ENCODE results near the gene RFPL3. TPM values are rescaled to one million over a fixed set of nuclear protein-coding genes. Genes with fewer than 3 reads are reported as not detected.

RFPL3 gene
- total RNA-seq, 1 experiment from 2014 or later: not detected

- Histone ChIP-seq H3K4me3 (ENCODE audit: low read depth in 2 of 2, low read length in 2 of 2) (no peak overlapping the region), H3K36me3 (ENCODE audit: control insufficient read depth, insufficient read depth, low read length) (no peaks in the 10 kb centered on the region), H3K9me3 (ENCODE audit: control insufficient read depth, insufficient read depth, low read depth, low read length) (no peaks in the 10 kb centered on the region), H3K27ac (ENCODE audit: low read length) (no peak overlapping the region), H3K4me1 (ENCODE audit: control insufficient read depth, insufficient read depth, low read length) (no peaks in the 10 kb centered on the region), H3K27me3 (ENCODE audit: control insufficient read depth, insufficient read depth, low read length) (no peaks in the 10 kb centered on the region)
- in situ Hi-C loops (cut with HindIII; ENCODE audit: low pct_unique_long_range_greater_than_20kb, low sequenced_read_pairs) (no loop called here), intact Hi-C loops (cut with micrococcal nuclease; ENCODE audit: unreplicated experiment) (no loop called here)
- ATAC-seq: no peak
- DNase-seq (ENCODE audit: low read depth, low spot score): no peak
- ChIA-PET CTCF (no interaction called here), POLR2A (no interaction called here)
- no TSS peak for BruUV-seq (replicated peaks)
- TF ChIP-seq CTCF (IDR thresholded peaks at IDR 0.05): no peak
- no peak for TF ChIP-seq TCF7L2 (IDR thresholded peaks at IDR 0.05; ENCODE audit: low read depth, low read length)
- TF ChIP-seq POLR2AphosphoS5 (IDR thresholded peaks at IDR 0.05; ENCODE audit: low read depth, low read length): no peak
- TF ChIP-seq REST (IDR thresholded peaks at IDR 0.05; ENCODE audit: insufficient read depth in 1 of 2, low read depth in 2 of 2, low read length in 1 of 2): no peak
- TF ChIP-seq SIN3A (IDR thresholded peaks at IDR 0.05; ENCODE audit: borderline replicate concordance, insufficient read depth, low read depth, low read length): no peak
Observed at GRCh38 chr22:32331918-32332725, 25.5 kb upstream of the RFPL3 start.

GRCh38 chr22:32333141-32333768 is 24.4 kb upstream of the RFPL3 start:
- Histone ChIP-seq H3K27ac (ENCODE audit: low read length) (no peak overlapping the region), H3K4me3 (ENCODE audit: low read depth in 2 of 2, low read length in 2 of 2) (no peak overlapping the region), H3K27me3 (ENCODE audit: control insufficient read depth, insufficient read depth, low read length) (no peaks in the 10 kb centered on the region), H3K4me1 (ENCODE audit: control insufficient read depth, insufficient read depth, low read length) (no peaks in the 10 kb centered on the region), H3K9me3 (ENCODE audit: control insufficient read depth, insufficient read depth, low read depth, low read length) (no peaks in the 10 kb centered on the region), H3K36me3 (ENCODE audit: control insufficient read depth, insufficient read depth, low read length) (no peaks in the 10 kb centered on the region)
- ChIA-PET CTCF (no interaction called here), POLR2A (no interaction called here)
- no TSS peak for BruUV-seq (replicated peaks)
- DNase-seq (ENCODE audit: low read depth, low spot score): no peak
- no peak for ATAC-seq
- TF ChIP-seq CTCF (IDR thresholded peaks at IDR 0.05) (no peak), REST (IDR thresholded peaks at IDR 0.05; ENCODE audit: insufficient read depth in 1 of 2, low read depth in 2 of 2, low read length in 1 of 2) (no peak), TCF7L2 (IDR thresholded peaks at IDR 0.05; ENCODE audit: low read depth, low read length) (no peak), SIN3A (IDR thresholded peaks at IDR 0.05; ENCODE audit: borderline replicate concordance, insufficient read depth, low read depth, low read length) (no peak), POLR2AphosphoS5 (IDR thresholded peaks at IDR 0.05; ENCODE audit: low read depth, low read length) (no peak)
- in situ Hi-C loops (cut with HindIII; ENCODE audit: low pct_unique_long_range_greater_than_20kb, low sequenced_read_pairs): no loop called here
- intact Hi-C loops (cut with micrococcal nuclease; ENCODE audit: unreplicated experiment): no loop called here
